Measurements from ENCODE around the gene PILRA.

PILRA gene

DNA sequence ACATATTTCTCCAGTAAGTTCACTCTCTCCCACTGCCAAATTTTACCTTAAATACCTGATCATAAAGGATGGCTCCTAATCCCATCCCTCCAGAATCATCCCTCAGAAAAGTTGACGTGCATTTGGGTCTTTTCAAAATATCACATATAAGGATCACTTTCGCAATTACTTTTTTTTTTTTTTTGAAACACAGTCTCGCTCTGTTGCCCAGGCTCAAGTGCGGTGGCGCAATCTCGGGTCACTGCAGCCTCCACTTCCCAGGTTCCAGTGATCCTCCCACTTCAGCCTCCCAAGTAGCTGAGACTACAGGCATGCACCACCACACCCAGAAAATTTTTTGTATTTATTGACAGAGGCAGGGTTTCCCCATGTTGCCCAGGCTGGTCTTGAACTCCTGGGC lies 37.8 kb downstream of the PILRA start:
- no peak for DNase-seq (ENCODE audit: low spot score)

DNA sequence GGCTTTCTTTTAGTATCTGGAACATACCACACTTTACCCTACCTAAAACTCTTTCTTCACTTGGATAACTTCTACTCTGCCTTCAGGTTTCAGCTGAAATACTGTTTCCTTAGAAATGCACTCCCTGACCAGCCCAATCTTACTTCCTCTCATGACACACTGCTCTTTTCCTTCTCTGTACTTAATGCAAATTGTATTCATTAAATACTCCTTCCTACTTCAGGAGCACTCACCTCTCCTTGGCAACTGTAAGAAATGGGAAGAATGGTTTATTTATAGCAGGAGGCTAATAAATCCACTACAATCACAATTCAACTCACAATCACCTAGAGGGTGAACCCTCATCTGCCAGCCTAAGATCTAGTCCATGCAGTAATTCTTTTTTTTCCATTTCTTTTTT lies 40.1 kb downstream of the PILRA start:
- no peak for DNase-seq (ENCODE audit: low spot score)

DNA sequence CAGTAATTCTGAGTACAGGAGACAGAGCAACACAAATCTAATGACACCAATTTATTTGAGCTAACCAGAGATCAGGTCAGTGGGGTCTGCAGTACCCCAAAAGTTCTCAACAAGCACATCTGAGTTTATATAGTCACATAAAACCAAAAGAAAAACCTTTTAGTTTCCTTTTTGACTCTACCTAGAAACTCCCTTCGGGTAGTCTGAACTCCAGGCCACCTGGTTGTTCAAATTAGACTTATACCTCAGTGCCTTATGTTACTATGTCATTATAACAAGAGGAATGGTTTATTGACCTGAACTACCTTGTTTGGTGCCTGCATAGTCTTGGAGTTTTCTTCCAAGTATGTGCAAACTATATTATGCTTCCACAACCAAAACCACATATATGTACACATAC lies 40.6 kb downstream of the PILRA start:
- no peak for DNase-seq (ENCODE audit: low spot score)

DNA sequence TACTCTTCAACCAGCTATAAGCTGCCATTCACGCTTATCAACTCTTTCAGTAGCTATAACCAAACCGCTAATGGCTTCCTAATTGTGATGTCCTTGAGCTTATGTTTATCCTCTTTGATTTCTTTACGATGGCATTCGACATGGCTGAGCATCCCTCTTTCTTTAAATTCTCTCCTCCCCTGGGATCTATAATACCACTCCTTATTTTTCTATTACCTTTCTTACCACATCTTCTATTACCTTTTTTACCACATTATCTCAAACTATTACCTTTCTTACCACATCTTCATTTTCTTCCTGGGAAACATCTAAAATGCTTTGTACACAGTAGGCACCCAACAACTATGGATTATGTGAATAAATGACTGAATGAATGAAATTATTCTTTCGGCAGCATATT lies 42.2 kb downstream of the PILRA start:
- no peak for DNase-seq (ENCODE audit: low spot score)

DNA sequence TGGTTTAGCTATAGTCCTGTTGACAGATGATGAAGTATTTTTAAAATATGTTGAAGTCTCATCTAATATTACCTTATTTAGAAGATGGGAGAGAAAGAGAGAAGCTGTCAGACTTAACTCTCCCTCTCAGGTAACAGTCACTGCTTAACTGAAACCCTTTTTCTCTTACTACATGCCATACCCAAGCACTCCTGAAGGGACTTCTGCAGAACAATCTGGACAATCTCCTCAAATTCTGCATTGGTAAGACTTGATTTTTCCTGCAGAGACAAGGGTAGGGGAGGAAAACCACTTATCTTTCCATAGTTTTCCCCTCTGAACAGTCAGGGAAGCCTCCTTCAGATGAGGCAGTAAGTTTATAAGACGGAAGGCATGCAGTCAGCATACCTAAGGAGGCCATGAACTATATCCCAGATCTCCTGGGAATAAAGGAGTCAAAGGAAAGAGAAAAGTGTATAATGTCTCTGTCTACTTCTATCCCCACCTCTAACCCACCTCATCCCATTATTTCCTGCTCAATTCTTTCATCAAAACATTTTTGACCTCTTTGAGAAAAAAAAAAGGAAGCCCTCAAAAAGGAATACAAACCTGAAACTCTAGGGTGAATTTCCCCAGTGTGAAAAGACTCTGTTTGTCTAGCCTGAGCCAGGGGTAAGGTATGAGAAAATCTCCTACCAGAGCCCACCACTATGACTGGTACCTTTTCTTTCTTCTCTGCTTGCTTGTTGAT lies 45.8 kb downstream of the PILRA start:
- no peak for DNase-seq (ENCODE audit: low spot score)

DNA sequence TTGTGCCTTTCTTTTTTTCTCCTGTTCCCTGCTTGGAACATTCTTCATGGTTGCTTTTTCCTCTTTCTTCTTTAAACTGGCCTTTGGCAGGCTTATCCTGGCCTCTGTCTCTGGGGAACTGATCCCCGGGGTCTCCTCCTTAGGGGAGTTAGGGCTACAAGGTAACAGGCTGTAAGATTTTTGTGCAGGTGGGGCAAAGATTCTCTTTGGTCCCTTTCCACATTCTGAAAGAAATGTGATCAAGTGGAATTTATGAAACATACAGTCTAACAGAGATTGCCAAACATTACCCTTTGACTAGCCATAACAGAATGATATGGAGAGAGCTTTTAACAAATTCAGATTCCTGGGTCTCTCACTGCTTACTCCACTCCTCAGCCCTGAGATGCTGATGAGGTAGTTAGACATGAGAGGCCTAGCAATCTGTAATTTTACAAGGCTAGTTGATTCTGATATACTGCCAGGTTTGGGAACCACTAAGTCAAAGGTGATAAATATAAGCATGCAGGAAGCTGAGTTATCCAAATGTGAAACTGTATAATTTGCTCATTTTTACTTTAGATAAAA lies 46.5 kb downstream of the PILRA start:
- no peak for DNase-seq (ENCODE audit: low spot score)

DNA sequence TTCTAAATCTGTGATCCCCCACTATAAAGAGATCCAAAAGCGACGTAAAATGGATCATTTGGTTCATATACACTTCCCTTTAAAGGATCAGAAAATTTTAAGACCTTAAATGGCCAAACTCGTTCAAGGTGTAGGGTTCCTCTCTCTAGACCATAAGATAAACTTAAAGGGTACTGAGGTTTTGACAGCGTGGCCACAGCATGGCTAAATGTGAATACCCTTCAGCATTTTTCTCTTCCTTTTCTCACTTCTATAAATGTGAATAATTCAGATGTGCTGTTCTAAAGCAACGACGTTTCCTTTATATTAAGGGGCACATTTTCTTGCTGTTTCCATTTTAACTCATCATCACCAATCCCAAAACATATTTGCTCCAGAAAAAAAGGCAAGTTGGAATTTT lies 50.0 kb downstream of the PILRA start:
- DNase-seq (ENCODE audit: low spot score), result no peak

DNA sequence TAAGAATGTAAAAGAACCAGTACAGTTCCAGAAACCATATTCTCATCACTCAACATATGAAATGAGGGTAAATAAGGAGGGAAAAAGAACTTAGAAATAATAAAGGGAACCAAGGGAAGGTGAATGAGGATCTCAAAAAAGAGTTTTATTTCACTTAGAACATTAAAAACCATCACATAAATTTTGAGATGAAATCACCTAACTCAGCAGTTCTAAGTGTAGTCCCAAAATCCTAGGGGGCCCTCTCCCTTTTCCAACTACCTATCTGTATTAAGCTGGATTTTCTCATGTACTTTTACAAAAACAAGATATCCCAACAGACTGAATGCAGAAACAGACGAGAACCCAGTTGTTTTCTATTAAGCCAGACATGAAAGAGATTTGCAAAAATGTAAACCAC lies 52.1 kb downstream of the PILRA start:
- no peak for DNase-seq (ENCODE audit: low spot score)

DNA sequence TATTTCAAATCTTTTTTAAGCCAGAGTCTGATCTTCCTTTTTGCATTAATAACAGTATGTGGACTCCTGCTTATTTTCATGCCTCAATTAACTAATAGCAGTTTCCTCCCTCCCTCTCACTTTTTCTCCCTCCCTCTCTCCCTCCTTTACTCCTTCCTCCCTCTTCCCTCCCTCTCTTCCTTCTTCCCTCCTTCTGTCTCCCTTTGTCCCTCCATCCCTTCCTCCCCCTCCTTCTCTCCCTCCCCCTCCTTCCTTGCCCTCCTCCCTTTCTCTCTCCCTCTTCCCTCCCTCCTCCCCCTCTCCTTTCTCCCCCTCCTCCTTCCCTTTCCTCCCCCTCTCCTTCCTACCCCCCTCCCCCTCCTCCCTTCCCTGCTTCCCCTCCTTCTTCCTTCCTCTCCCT lies 53.2 kb downstream of the PILRA start:
- no peak for DNase-seq (ENCODE audit: low spot score)

DNA sequence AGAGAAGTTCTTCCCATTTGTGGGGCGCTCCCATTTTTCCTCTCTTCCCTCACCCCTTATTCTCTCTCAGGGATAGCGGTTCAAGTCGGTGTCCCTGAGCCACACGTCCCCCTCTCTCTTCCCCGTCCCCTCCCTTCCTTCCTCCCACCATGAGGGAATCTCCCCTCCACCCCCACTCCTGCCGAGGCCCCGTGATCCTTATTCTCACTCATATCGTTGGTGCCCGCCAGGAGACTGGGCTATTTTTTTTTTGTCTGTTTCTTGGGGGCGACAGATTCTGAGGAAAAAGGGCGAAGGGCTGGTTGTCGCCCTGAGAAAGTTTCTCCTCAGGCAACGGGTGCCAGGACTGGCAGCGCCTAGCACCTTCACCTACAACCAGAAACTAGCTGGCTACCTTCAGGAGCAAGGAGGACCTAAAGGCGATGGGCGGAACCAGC lies 54.5 kb downstream of the PILRA start:
- no peak for DNase-seq (ENCODE audit: low spot score)

DNA sequence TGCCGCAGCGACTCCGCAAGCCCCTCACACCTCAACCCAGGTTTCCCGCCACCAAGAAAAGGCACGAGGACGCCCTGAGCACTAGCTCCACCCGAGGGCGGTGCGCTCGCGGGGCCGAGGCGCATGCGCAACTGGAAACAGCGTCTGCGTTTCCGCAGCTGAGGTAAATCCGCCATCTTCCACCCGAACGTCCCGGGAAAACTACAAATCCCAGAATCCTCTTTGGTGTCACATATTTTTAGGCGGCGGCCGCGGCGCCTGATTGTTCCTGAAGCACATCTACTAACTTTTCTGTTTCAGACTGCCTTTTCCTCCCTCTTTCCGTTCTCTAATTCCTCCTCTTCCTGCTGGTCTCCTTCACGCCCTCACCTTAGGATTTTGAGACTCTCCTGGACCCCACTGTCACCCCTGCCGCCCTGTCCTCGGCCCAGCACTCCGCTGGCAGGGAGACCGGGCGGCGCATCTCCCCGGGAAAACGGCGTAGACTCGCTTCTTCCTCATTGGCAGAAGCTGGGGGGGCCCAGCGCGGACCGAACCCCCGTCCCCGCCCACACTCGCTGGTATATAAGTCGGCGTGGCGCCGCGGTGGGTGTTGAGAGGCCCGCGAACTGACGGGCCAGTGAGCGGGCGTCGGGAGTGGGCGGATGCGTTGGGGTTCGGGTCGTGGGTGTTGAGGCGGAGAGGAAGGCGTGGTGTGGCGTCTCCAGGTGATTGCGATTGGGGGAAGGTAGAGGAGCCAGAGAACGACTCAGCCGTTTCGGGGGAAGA lies 55.1 kb downstream of the PILRA start, which contains the start of gene ZCWPW1:
Gene ZCWPW1, minus strand, starts transcription at position 505 of the 768 bp plus-strand sequence. CDS start 8,054 bp downstream, outside the sequence.
- peak; percentile 96 for DNase-seq (ENCODE audit: low spot score)

DNA sequence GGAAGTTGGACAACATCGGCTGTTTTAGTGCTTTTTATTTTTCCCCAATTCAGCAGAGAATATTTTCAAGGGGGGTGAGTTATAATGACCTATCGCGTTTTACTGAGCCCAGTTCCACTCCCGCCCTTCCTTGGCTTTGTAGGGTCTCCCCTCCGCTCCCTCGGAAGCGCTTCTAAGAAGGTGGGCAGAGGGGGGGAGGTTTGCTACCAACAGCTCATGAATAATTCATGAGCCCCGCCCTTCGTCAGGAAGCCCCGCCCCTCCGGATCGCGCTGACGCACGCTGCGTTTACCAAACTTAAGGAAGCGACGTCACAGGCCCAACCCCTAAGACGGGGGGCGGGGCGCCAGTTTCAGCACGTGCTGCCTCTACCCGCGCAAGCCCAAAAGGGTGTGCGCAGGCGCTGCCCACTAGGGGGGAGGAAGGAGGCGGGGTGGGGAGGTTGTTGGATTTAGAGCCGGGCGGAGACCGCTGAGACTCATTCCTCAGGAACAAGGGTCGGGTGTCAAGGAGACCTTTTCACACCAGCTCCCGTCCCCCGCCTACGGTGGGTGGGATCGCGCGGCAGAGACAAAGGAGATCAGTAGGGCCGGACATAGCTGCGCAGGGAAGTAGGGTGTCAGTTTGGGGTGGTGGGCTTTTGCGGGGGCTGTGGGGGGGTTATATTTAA lies 55.8 kb downstream of the PILRA start:
- peak; percentile 99 for DNase-seq (ENCODE audit: low spot score)

DNA sequence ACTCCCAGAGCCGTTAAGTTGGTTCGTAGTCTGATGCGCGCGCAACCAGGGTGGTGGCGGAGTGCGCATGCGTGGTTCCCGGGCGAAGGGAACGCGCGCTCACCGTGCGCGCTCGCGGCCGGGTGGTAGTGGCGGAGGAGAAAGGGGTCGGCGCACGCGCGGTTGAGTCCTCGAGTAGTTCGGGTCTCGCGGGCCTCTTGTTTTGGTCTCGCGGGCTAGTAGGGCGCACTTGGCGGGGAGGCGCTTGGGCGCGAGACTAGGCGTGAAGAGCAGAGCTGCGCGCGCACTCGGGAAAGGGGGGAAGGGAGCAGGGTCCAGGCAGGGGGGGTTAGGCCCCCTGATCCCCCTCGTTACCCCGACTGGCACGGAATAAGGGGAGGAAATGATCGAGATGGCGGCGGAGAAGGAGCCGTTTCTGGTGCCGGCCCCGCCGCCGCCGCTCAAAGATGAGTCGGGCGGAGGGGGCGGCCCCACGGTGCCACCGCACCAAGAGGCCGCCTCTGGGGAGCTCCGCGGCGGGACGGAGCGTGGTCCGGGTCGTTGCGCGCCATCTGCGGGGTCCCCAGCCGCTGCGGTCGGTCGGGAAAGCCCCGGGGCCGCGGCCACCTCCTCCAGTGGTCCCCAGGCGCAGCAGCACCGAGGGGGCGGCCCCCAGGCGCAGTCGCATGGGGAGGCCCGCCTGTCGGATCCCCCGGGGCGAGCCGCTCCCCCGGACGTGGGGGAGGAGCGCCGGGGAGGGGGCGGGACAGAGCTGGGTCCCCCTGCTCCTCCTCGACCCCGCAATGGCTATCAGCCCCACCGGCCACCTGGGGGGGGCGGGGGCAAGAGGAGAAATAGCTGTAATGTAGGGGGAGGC lies 56.6 kb downstream of the PILRA start, which contains the start of gene MEPCE:
Gene MEPCE, plus strand, starts transcription at position 195 of the 856 bp plus-strand sequence. Its CDS starts 188 bp downstream, at position 383.
- DNase-seq (ENCODE audit: low spot score), result peak; percentile 93

DNA sequence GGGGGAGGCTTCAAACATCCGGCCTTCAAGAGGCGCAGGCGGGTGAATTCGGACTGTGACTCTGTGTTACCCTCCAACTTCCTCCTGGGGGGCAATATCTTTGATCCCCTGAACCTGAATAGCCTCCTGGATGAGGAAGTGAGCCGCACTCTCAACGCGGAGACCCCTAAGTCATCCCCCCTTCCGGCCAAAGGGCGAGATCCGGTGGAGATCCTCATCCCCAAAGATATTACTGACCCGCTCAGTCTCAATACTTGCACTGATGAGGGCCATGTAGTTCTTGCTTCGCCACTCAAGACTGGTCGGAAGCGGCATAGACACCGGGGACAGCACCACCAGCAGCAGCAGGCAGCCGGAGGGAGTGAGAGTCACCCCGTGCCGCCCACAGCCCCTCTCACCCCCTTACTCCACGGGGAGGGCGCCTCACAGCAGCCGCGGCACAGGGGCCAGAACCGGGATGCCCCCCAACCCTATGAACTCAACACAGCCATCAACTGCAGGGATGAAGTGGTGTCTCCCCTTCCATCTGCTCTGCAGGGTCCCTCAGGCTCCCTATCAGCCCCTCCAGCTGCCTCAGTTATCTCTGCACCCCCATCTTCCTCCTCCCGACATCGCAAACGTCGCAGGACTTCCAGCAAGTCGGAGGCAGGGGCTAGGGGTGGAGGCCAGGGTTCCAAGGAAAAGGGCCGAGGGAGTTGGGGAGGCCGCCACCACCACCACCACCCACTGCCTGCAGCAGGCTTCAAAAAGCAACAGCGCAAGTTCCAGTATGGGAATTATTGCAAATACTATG lies 57.4 kb downstream of the PILRA start:
- no peak for DNase-seq (ENCODE audit: low spot score)

DNA sequence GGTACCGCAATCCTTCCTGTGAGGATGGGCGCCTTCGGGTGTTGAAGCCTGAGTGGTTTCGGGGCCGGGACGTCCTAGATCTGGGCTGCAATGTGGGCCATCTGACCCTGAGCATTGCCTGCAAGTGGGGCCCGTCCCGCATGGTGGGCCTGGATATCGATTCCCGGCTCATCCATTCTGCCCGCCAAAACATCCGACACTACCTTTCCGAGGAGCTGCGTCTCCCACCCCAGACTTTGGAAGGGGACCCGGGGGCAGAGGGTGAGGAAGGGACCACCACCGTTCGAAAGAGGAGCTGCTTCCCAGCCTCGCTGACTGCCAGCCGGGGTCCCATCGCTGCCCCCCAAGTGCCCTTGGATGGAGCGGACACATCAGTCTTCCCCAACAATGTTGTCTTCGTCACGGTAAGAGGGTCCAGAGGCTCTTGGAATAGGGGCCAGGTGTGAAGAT lies 58.0 kb downstream of the PILRA start:
- no peak for DNase-seq (ENCODE audit: low spot score)

DNA sequence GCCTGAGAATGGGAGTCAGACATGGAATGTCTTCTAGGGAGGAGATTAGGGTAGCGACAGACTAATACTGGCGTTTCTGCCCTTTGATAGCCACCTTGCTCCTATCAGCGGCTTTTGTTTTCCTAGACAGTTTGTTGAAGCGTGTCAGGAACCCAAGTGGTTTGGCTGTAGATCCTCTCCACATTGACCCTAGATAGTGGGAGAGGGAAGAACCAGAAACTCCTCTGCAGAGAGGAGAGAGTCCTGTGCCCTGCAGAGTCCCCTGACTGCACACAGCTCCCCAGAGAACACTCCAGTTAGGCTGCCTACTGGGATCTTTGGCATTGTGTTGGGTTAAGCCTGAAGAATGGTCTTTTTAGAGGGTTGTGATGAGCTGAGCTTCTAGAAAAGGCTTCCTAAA lies 58.8 kb downstream of the PILRA start:
- no peak for DNase-seq (ENCODE audit: low spot score)

DNA sequence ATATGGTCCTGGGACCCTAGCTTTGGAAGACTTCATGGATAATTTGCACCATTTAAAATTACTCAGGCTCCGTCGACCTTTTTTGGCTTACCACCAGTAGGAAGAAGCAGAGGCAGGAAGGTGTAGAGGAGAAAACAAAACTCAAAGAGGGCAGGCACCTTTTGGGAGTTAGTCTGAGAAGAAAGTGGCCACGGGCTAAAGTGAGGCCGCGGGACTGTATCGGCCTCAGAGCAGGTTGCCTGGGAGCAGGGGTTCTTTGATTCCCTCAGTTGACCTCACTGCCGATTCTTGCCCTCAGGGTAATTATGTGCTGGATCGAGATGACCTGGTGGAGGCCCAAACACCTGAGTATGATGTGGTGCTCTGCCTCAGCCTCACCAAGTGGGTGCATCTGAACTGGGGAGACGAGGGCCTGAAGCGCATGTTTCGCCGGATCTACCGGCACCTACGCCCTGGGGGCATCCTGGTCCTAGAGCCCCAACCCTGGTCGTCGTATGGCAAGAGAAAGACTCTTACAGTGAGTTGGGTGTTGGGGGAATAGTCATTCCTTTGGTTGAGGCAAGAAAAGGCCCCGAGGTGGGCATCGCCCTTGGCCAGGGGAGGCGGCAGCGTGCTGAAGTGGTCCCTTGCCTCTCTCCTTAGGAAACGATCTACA lies 59.5 kb downstream of the PILRA start:
- no peak for DNase-seq (ENCODE audit: low spot score)

DNA sequence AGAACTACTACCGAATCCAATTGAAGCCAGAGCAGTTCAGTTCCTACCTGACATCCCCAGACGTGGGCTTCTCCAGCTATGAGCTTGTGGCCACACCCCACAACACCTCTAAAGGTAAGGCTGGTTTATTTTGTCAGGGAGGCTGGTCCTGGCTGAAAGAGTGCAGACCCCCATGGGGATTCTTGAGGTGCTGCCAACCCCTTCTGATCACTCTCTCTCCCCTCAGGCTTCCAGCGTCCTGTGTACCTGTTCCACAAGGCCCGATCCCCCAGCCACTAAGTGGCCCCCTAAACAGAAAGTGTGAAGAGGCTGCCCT lies 59.9 kb downstream of the PILRA start:
- no peak for DNase-seq (ENCODE audit: low spot score)

DNA sequence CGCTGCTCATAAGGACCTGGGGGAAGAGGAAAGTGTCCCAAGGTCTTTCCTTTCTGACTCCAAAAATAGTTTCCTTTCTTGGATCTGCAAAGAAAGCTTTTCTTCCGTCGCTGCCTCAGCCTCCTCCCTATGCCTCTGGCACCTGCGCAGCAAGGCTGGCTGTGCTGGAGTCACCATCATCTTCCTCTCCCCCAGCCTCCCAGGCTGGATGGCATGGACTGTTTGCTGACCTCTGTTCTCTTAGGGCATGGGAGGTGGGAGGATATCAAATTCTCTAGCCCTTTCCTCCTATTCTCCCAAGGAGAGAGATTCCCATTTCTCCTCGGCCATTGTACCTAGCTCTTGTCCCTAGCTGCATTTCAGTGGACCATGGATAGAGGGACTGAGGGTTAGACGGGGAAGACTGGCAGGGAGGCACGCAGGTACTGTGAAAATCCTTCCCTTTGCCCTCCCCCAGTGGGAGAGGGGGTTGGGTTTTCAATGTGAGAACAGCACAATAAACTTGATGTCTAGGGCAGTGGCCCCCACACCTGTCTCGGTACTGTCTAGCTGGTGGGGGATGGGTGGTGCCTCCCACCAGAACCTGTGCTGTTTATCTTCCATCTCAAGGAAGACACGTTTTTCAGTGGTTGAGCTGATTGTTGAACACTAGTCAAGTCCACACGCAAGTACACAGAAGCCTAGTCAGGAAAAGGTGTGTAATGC lies 60.5 kb downstream of the PILRA start:
- DNase-seq (ENCODE audit: low spot score), result no peak
